Stimulated activated CD4-positive, alpha-beta T cell treated with anti-CD3 and anti-CD28 coated beads, TNF-alpha, amount 100 ng/mL, for 48 hours (primary cell): ENCODE data around the gene WNT8A.
"Not testable (repeated sequence)": the region's sequence is repeated elsewhere in the genome, so short reads cannot be mapped to it uniquely, and the experiment has no call there.

Source experiments
- DNase-seq, 3 donors: peaks; one replicate each; pipeline ENCODE4 v3.0.0-alpha.2; 2020; ENCODE audit warnings: low read depth in 3 of 3

Gene WNT8A

GRCh38 chr5:138083702-138084101, at the start of gene WNT8A:
WNT8A (plus strand) TSS chr5:138084033; CDS start chr5:138084128, 95 bp downstream.
- no peak for DNase-seq

- peak; percentile 15 to 49 (median 15) for DNase-seq
Observed at GRCh38 chr5:138035605-138036537, 48.0 kb upstream of the WNT8A start.

- no peak for DNase-seq
Observed at GRCh38 chr5:138037271-138037670, 46.6 kb upstream of the WNT8A start.

GRCh38 chr5:138037907-138038633, 45.8 kb upstream of the WNT8A start:
- DNase-seq: no peak

GRCh38 chr5:138038826-138039225, 45.0 kb upstream of the WNT8A start:
- no peak for DNase-seq

- DNase-seq: not testable (repeated sequence)
Observed at GRCh38 chr5:138045283-138045682, 38.5 kb upstream of the WNT8A start.

GRCh38 chr5:138051441-138052296, 32.2 kb upstream of the WNT8A start:
- no peak for DNase-seq

GRCh38 chr5:138052718-138053117, 31.1 kb upstream of the WNT8A start:
- not testable (repeated sequence) for DNase-seq

GRCh38 chr5:138053554-138053953, 30.3 kb upstream of the WNT8A start:
- DNase-seq: no peak

GRCh38 chr5:138054206-138054605, 29.6 kb upstream of the WNT8A start:
- no peak for DNase-seq

- DNase-seq: no peak
Observed at GRCh38 chr5:138054847-138055558, 28.8 kb upstream of the WNT8A start.

GRCh38 chr5:138064526-138064925, 19.3 kb upstream of the WNT8A start:
- DNase-seq: no peak

GRCh38 chr5:138065102-138065501, 18.7 kb upstream of the WNT8A start:
- DNase-seq: no peak

GRCh38 chr5:138067945-138068344, 15.9 kb upstream of the WNT8A start:
- no peak for DNase-seq

- peak; percentile 59 to 77 (median 70) for DNase-seq
Observed at GRCh38 chr5:138068742-138069600, 14.9 kb upstream of the WNT8A start.

GRCh38 chr5:138070026-138070425, 13.8 kb upstream of the WNT8A start:
- not testable (repeated sequence) for DNase-seq

- peak in 2 of 3 donors; percentile 7 to 31 for DNase-seq
Observed at GRCh38 chr5:138077064-138077696, 6.7 kb upstream of the WNT8A start.

GRCh38 chr5:138078006-138078643, 5.7 kb upstream of the WNT8A start:
- no peak for DNase-seq

GRCh38 chr5:138082033-138082432, 1.8 kb upstream of the WNT8A start:
- no peak for DNase-seq
